HG03060 (cell line): ENCODE measurements around the gene LRRC39.
"Not testable (repeated sequence)": the region's sequence is repeated elsewhere in the genome, so short reads cannot be mapped to it uniquely, and the experiment has no call there.

Experiments
- ATAC-seq: cut with Tn5 transposase; IDR thresholded peaks from one replicate; pipeline ENCODE4 v1.9.1; 2021; ENCODE audit warnings: low read depth, moderate number of reproducible peaks; ENCODE audit not compliant: unreplicated experiment

The LRRC39 gene

DNA sequence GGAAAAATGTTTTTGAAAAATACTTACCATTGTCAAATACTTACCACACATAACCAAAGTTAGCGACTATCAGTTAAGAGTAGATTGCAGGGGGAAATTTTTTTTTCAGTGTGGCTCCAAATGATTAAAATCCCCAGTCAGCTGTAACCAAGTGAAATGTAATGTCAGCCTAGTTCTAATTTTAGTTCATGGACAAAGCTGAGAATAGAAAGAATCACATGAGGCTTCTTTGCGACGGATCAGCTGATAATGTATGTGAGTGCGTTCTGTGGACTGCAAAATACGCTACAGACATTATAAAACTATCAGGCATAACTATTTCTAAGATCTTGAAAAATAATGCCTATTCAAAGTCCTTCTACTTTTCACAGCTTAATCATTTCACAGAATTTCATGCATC lies at the start of gene LRRC39:
LRRC39 (minus strand) TSS at position 166 of the 400 bp plus-strand sequence. CDS start 9,740 bp downstream, outside the sequence.
- no peak for ATAC-seq

DNA sequence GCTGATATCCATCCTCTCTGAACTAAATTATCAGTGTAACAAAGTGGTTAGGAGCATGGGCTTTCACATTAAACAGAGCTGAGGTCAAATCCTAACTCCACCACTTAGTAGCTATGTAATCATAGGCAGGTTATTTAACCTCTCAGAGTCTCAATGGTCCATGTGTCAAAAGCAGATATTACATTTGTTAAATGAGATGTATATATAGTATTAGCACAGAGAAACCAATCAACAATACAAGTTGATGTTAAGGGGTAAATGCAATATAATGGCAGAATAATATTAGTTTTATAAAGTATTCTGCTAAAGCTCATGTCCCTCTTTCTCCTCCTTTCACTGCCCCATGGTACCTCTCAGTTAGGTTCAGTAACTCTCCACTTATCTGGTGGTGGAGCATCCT lies 44.4 kb upstream of the LRRC39 start:
- ATAC-seq: no peak

DNA sequence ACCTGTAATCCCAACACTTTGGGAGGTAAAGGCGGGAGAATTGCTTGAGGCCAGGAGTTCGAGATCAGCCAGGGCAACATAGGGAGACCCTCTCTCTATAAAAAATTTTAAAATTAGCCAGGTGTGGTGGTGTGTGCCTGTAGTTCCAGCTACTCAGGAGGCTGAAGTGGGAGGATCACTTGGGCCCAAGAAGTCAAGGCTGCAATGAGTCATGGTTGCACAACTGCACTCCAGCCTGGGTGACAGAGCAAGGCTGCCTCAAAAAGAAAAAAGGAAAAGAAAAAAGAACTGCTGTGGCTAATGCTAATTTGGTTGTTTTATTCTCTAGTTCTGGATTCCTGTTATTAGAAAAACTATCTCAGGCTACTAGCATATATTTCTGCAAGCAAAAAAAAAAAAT lies 41.8 kb upstream of the LRRC39 start:
- ATAC-seq: no peak

DNA sequence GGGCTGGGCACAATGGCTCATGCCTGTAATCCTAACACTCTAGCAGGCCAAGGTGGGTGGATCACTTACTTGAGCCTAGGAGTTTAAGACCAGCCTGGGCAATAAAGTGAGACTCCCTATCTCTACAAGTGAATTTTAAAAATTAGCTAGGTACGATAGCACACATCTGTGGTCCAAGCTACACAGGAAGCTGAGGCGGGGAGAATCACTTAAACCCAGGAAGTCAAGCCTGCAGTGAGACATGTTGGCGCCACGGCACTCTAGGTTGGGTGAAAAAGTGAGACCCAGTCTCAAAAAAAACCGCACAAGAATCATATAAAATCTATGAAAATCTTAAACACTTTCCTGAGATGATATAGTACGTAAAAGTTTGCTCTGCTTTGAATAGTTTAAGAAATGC lies 41.4 kb upstream of the LRRC39 start:
- ATAC-seq: no peak

DNA sequence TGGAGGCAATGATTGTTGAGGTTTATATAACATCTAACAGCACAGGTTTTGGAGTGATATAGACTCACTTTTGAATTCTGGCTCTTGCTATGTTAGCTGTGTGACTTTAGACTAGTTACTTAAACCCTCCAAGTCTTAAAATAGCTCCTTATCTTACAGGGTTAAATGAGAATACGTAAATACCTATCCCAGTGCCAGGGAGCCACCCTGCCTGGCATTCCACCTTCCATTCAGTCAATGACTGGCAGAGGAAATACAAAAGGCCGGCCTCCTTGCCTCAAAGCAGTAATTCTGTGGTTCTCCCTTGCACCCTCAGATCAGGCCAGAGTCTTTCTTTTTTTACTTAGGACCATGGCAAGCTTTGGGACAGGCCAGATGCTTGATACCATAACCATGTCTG lies 39.8 kb upstream of the LRRC39 start:
- no peak for ATAC-seq

DNA sequence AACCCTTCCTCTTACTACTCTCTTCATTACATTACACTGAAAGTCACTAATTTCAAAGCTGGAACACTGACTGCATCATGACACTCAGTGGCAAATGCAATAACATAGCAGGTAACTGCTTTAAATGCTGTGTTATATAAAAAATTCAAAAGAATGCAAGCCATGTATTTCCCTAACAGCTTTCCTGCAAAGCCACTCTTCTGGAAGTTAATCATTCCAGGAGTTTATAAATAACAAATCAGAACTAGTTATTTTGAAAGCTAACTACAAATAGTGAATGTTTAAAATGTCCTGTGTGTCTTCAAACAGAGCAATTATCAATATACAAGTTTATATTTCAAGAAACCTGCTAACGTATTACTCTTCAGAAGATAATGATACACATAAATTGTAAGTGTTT lies 37.0 kb upstream of the LRRC39 start:
- ATAC-seq: no peak

DNA sequence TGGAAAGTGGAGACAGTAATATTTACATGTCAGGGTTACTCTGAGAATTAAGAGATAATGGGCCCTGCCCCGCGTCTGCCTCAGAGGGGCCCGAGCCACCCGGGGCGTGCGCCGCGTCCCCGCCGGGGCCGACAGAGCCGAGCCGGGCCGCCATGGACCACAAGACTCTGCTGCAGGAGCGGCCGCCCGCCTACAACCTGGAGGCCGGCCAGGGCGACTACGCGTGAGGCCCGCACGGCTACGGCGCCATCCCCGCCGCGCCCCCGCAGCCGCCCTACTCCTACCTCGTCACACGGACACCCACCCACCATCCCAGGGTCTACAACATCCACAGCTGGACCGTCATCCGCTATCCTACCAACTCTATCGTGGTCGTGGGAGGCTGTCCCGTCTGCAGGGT lies 35.1 kb upstream of the LRRC39 start:
- no peak for ATAC-seq

DNA sequence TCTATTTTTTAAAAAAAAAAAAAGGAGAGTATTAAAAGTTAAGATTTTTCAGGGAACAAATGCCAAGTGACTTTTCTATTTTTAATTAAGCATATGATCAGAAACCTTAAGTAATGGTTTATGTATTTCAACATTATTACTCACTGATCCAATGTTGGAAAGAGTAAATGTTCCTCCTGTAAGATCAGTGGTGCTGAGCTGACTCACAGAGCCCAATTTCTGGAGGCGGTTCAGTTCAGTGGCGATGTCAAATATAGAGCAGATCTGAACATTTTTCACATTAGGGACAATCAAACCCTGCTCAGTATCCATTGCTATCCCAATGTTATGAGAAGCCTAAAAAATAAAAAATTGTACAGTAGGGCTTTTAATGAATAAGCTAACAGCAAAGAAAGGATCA lies 28.2 kb upstream of the LRRC39 start:
- no peak for ATAC-seq

DNA sequence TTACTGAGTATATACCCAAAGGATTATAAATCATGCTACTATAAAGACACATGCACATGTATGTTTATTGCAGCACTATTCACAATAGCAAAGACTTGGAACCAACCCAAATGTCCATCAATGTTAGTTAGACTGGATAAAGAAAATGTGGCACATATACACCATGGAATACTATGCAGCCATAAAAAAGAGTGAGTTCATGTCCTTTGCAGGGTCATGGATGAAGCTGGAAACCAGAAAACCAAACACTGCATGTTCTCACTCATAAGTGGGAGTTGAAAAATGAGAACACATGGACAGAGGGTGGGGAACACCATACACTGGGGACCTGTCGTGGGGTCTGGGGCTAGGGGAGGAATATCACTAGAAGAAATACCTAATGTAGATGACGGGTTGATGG lies 27.5 kb upstream of the LRRC39 start:
- ATAC-seq: not testable (repeated sequence)

DNA sequence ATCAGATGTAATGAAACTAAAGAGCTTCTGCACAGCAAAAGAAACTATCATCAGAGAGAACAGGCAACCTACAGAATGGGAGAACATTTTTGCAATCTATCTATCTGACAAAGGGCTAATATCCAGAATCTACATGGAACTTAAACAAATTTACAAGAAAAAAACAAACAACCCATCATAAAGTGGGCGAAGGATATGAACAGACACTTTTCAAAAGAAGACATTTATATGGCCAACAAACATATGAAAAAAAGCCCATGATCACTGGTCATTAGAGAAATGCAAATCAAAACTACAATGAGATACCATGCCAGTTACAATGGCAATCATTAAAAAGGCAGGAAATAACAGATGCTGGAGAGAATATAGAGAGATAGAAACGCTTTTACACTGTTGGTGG lies 27.0 kb upstream of the LRRC39 start:
- ATAC-seq: not testable (repeated sequence)

DNA sequence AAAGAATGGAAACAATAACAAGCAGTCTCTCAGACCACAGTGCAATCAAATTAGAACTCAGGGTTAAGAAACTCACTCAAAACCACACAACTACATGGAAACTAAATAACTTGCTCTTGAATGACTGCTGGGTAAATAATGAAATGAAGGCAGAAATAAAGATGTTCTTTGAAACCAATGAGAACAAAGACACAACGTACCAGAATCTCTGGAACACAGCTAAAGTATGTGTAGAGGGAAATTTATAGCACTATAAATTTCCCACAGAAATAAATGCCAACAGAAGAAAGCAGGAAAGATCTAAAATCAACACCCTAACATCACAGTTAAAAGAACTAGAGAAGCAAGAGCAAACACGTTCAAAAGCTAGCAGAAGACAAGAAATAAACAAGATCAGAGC lies 24.6 kb upstream of the LRRC39 start:
- not testable (repeated sequence) for ATAC-seq

DNA sequence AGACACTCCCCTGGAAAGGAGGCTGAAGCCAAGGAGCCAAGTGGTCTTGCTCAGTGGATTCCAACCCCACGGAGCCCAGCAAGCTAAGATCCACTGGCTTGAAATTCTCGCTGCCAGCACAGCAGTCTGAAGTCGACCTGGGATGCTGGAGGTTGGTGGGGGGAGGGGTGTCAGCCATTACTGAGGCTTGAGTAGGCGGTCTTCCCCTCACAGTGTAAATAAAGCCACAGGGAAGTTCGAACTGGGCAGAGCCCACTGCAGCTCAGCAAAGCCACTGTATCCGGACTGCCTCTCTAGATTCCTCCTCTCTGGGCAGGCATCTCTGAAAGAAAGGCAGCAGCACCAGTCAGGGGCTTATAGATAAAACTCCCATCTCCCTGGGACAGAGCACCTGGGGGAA lies 22.0 kb upstream of the LRRC39 start:
- ATAC-seq: not testable (repeated sequence)

DNA sequence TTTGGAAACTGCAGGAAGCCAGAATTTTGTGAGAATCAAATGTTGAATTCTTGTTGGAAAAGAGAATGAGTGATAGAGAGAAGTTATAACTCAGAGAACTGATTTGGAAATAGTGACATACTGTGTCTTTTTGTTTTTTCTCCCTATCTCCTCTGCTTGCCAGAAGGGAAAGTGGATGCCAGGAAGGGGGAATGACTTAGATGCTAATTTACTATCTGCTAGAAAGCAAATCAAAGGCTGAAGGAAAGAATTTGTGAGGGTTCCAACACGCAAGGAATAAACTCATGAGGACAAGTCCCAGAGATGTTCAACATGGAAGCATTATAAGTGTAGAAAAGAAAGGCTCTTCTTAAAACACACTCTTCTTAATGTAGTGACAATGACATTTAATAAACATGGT lies 20.5 kb upstream of the LRRC39 start:
- no peak for ATAC-seq

DNA sequence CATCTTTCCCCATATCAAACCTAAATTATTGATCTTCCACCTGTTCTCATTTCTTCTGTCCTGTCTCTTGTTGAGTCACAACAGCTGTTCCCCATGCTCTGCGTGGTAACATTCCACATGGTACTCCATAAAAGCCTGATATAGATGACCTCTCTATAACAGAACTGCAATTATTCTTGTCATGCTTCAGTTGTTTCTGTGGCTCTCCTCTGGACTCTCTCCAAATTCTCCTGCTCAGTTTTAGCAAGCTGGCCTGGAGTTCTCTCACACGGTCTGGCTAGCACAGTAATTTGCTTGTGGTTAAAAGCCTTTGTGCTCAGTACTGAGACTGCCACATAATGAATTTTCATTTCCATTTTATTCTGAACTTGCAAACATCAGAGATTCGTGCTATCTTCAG lies 10.6 kb upstream of the LRRC39 start:
- peak; percentile 47 for ATAC-seq

DNA sequence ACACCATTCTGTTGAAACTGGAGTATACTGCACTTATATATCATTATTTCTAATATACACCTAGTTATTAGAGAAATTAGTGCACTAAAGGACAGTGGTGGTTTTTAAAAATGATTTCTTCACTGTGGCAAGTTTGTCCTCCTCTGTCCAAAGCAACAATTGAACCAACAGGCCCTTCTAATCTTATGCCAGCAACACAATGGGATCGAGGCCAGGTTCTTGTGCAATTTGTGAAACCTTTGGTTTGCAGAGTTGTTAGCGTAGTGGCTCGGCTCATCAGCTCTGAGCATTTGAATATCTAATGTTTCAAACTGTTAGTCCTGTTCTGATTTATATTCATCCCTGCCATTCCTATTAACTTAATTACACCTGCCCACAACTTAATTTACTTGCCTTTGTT lies 9.9 kb upstream of the LRRC39 start:
- no peak for ATAC-seq

DNA sequence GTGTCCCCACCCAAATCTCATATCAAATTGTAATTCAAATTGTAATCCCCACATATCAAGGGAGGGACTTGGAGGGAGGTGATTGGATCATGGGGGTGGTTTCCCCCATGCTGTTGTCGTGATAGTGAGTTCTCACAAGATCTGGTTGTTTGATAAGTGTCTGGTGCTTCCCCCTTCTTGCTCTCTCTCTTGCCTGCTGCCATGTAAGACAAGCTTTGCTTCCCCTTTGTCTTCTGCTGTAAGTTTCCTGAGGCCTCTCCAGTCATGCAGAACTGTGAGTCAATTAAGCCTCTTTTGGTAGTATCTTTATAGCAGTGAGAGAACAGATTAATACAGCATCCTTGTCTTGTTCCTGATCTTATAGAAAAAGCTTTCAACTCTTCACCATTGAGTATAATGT lies 6.5 kb upstream of the LRRC39 start:
- ATAC-seq: peak; percentile 74

DNA sequence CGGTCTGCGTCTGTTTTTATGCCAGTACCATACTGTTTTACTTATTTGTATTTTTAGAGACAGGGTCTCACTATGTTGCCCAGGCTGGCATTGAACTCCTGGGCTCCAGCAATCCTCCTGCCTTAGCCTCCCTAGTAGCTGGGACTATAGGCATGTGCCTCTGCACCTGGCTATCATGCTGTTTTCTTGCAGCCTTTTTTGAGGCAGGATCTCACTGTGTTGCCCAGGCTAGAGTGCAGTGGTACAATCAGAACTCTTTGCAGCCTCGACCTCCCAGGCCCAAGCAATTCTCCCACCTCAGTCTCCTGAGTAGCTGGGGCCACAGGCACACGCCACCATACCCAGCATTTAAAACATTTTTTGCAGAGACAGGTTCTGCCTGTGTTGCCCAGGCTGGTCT lies 5.3 kb upstream of the LRRC39 start:
- ATAC-seq: no peak

DNA sequence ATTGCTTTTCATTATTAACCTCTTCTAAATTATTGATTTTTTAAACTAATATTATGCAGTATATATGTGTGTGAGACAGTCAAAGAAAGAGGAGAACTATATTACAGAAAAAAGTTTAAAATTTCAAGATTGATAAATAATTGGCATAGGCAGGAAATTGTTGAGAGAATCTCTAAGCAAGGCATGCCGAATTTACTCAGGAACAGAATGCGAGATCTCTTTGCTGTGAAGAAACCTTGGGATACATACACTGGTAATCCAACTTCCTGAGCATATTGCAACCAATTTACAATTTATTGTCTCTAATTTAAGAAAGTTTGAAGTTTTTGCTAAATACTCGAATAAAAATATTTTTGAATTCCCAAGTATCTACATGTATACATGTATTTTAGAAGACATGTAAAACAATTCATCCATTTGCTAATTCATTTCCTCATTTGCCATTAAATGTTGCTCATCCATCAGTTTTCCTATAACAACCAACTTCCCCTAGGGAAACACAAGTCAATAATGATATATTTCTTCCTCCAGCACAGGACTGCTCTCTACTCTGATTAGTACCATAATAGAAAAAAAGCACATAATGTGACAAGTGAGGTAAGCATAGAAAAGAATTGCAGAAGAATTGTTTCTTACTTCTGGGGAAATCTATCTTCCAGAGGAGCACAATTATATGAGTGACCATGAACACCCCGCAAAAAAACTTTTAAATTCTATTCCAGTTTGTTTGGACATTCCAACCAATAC lies 588 bp downstream of the LRRC39 start:
- ATAC-seq: no peak

DNA sequence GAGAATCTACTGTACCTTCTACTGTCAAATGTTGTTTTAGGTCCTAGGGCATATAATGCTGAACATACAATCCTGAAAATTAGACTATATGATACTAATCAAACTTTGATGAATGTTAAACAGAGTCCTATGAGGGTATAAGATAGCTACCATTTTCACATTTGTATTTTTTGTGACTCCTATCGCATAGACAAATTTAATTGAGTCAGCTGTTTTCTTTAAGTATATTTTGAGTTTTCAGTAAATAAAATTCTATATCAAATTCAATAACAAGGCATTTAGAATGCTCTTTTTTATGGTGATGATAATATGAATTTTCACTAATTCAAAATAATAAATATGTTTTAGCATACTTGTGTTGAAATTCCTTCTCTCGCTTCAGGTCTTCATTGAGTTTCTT lies 10.0 kb downstream of the LRRC39 start:
- ATAC-seq: no peak

DNA sequence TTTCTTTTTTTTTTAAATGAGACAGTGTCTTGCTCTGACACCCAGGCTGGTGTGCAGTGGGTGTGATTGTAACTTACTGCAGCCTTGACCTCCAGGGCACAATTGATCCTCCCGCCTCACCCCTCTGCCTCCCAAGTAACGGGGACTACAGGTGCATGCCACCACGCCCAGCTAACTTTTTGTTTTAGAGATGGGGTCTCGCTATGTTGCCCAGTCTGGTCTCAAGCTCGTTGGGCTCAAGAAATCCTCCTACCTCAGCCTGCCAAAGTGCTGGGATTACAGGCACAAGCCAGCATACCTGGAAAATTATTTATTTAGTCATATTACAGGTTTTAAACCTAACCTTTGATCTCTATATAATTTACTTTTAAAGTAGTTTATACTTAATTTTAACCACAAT lies 13.4 kb downstream of the LRRC39 start:
- ATAC-seq: no peak

DNA sequence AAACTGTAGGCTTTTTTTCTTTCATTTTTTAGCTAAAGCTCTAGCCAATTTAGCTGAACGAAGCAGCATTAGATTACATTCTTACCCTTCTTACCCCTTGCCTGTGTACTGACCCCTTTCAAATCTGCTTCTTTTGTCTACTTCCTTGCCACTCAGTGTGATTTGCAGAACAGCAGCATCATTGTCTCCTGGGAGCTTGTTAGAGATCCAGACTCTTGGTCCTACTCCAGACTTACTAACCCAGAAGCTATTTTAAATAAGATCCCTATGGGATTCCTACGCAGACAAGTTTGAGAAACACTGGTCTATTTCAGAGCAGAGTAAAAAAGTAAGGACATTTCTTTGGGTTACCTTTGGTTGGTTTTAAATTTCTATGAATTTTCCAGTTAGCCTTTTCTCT lies 13.8 kb downstream of the LRRC39 start:
- no peak for ATAC-seq

DNA sequence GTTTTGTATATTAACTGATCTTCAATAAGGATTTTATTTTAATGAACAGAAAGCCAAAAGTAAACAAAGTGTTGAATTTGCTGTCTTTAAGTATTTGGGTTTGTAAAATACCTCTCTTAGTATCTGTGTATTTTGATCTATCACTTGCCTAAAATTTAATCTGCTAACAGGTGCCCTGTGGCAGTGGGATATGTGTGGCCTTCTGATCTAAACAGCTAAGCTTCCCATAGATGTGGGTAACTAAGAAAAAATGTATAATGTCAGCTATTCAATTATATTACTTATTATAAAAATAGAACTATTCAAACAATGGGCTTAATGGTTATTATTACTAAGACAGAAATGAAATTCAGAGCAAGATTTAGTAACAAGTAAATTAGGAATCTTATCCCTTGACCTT lies 15.2 kb downstream of the LRRC39 start:
- ATAC-seq: no peak

DNA sequence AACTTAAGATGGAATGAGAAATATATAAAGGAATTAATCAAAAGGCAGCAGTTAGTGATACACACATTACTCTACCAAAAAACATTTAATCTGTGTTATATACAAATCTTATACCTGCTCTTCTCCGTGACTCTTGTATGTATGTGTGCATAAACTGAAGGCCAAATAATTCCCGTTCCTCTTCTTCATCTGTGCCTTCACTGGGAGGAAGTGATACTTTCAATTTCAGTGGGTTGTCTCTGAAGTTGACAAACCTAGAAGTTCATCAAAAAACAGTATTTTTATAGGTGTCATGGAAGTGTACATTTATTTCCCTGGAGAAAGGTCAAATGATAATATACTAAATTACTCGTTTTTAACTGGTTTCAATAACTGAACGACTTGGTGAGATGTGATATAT lies 25.8 kb downstream of the LRRC39 start:
- ATAC-seq: no peak
